ENCODE results near the gene CHI3L1.

The CHI3L1 gene

GRCh38 chr1:203168991-203169390 is 17.5 kb downstream of the CHI3L1 start:
- no peak for DNase-seq (ENCODE audit: low read depth)

- DNase-seq (ENCODE audit: low read depth) = no peak
Observed at GRCh38 chr1:203168256-203168786, 18.2 kb downstream of the CHI3L1 start.

GRCh38 chr1:203167913-203168200 is 18.6 kb downstream of the CHI3L1 start:
- DNase-seq (ENCODE audit: low read depth) = no peak

GRCh38 chr1:203167026-203167912 is 19.2 kb downstream of the CHI3L1 start:
- DNase-seq (ENCODE audit: low read depth) = no peak

DNA sequence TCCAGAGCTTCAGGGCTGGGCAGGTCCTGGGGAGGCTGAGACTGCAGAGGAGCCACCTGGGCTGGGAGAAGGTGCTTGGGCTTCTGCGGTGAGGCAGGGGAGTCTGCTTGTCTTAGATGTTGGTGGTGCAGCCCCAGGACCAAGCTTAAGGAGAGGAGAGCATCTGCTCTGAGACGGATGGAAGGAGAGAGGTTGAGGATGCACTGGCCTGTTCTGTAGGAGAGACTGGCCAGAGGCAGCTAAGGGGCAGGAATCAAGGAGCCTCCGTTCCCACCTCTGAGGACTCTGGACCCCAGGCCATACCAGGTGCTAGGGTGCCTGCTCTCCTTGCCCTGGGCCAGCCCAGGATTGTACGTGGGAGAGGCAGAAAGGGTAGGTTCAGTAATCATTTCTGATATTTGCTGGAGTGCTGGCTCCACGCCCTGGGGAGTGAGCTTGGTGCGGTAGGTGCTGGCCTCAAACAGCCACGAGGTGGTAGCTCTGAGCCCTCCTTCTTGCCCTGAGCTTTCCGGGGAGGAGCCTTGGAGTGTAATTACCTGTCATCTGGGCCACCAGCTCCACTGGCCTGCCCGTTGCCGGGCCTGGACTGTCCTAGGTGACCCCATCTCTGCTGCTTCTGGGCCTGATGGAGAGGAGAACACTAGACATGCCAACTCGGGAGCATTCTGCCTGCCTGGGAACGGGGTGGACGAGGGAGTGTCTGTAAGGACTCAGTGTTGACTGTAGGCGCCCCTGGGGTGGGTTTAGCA is 20.1 kb downstream of the CHI3L1 start:
- no peak for DNase-seq (ENCODE audit: low read depth)

- DNase-seq (ENCODE audit: low read depth) = no peak
Observed at GRCh38 chr1:203165800-203166161, 20.7 kb downstream of the CHI3L1 start.

- no peak for DNase-seq (ENCODE audit: low read depth)
Observed at GRCh38 chr1:203165101-203165799, 21.3 kb downstream of the CHI3L1 start.

- DNase-seq (ENCODE audit: low read depth) = no peak
Observed at GRCh38 chr1:203163891-203164635, 22.4 kb downstream of the CHI3L1 start.

- no peak for DNase-seq (ENCODE audit: low read depth)
Observed at GRCh38 chr1:203162403-203162802, 24.1 kb downstream of the CHI3L1 start.

GRCh38 chr1:203161703-203162102 is 24.8 kb downstream of the CHI3L1 start:
- no peak for DNase-seq (ENCODE audit: low read depth)

DNA sequence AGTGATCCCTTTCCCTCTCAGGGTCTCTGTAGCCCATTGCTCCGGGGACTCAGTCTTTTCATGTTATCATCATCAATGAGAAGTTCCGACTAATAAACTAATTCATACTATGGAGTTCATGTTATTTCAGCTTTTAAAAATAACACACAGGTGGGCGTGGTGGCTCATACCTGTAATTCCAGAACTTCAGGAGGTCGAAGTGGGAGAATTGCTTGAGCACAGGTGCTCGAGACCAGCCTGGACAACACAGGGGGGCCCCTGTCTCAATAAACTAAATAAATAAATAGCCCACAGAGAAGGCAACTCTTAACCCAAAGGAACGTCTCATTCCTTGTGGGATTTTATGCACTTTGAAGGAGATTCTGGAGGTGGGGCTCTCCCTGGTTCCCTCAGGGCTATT is 25.3 kb downstream of the CHI3L1 start:
- no peak for DNase-seq (ENCODE audit: low read depth)

DNA sequence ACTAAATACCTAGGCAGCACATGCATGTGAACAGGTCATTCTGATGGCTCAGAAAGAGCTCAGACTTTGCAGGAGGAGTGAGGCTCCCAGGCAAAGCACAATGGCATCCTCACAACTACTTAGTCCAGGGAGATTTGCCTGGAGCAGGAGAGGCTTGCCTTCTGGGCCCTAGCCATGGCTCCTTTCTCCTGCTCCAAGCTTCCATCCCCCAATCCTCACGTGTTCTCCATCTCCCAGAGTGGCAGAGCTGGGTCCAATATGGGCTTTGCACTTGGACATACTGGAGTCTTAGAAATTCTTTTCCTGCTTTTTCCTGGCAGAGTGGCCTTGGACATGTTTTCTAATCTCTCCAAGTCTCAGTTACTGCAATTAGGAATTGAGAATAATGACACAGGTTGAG is 26.7 kb downstream of the CHI3L1 start:
- DNase-seq (ENCODE audit: low read depth) = no peak

DNA sequence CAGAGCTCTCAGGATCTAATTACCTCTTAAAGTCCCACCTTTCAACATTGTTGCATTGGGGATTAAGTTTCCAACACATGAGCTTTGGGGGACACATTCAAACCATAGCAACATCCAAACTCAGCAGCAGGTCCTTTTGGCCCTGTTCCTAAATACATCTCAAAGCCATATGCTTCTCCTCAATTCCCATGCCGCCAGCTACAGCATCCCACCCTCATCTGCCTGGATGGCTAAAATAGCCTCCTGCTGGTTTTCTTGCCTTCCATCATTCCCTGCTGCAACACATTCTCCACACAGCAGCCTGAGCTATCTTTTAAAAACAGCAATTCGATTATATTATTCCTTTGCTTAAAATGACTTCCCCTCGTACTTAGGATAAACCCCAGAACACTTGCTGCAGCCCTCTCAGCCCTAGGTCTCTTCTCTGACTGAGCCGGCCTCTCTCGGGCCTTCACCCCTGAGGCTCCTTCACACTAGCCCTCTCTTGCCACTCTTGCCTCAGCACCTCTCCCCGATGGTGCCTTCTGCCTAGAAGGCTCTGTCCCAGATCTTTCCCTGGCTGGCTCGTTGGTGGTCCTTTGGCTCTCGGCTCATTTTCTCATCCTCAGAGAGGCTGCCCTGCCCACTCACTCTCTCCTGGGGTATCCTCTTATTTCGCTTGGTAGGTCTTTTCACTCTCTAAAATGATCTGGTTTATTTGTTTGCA is 27.4 kb downstream of the CHI3L1 start:
- no peak for DNase-seq (ENCODE audit: low read depth)

GRCh38 chr1:203158423-203158822 is 28.1 kb downstream of the CHI3L1 start:
- no peak for DNase-seq (ENCODE audit: low read depth)

- DNase-seq (ENCODE audit: low read depth) = no peak
Observed at GRCh38 chr1:203156280-203156679, 30.2 kb downstream of the CHI3L1 start.

DNA sequence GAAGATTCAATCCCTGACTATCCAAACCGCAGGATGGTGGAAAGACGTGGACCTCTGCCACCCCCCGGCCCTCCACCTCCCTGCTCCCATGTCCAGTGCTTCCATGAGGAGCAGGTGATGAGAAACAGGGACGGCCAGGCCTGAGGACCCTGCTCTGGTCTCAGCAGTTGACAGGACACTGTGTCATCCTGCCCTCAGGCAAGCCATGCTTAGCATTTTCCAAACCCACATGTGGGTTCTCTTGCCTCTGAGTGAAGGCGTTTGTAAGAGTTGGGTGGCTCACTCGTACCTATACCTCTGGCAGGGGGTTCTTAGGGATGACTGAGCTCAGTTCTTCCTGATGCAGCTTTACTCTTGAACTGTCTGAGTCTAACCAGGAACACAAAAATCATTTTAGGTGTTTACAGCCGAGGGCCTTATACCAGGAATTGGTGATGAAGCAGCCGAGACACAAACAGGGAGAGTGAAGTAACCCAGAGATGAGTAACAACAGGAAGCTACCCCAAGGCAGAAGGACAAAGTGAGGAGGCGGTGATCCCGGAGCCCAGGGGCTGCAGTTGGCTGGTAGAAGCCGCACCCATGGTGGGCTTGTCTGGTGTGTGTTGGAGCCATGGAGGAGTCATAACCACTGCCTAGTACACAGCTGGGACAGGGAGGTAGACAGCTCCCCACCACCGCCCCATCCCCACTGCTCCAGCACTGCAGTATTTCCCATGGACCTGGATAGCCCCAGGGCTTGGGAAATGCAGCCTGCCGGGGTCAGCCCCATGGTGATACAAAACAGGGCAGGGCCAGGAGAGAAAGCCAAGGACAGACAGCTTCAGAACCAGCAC is 32.3 kb downstream of the CHI3L1 start:
- DNase-seq (ENCODE audit: low read depth) = no peak

DNA sequence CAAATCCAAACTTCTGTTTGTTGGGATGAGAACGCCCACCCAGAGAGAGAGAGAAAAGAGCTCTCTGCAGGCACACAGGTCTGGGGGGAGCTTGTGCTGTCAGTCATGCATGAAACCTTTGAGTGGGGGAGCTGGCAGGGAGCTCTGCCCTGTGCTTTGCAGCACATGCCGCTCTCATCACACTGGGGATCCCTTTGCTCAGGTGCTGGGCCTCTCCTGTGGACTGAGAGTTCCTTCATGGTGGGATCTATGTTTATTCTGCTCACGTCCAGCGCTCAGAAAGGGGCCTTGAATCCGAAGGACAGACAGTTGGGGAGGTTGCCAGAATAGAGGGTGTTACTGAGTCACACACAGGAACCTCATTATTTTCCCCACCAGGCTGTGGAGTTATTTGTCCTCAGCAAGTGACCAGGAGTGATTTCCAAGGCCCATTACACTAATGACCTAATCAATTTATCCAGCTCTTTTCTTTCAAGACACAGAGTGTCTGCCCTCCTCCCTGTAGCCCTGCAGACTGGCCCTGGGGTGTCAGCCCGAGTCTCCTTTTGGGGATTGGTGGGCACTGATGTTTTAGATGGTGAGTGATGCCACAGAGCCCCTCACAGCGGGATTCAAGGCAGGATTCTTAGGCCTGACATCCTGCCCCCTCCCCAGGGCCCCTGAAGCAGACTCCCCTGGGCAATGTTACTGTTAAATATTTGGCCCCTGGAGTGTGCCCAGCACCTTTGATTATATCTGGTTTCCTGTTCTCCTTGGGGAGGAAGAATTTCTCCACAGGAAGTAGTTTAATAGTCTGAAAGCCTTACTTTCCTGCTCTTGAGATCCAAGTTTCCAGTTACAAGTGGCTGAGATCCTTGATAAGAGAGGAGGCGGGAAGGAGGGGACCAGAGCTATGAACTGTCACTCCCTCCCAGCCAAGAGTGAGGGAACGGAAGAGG is 33.2 kb downstream of the CHI3L1 start:
- no peak for DNase-seq (ENCODE audit: low read depth)

DNA sequence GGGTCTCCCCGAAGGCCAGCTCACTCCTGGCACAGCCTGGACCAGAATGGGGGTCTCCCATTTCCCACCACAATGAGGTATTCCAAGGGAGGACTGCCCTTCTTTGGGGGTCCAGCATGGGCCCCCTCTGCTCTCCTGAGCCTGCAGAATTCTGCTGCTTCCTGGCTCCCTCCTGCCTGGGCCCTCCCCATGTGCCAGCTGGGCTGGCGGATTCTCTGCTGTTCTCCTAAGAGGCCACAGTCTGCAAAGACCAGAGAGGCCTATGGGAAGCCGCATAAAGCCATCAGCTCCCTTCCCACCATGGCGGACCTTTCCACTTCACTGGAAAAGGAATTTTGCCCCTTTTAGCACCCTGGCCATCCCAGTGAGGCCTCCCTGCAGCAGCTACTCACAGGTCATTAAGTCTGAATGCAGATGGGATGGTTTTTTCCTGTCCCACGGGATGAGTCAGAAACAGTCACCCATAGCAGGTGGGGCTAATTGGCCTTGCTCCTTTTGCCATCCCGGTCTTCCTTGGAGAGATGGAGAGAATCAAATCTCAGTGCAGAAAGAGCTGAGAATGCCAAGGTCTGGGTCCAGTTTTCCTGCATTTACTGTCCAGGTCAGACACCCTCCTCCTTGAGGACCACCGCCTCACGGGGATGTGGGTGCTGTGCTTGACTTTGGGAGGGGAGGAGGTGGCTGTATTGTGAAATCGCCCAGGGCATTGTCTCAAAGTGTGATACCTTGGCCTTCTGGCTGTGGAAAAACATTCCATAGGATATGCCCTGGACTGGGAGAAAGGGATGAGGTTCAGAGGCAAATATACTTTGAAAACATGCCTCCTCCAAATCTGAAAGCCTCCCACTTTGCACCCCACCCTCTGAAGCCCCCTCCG is 34.1 kb downstream of the CHI3L1 start:
- DNase-seq (ENCODE audit: low read depth) = no peak
